Gastroesophageal sphincter (tissue), 4 donors: ENCODE data around the gene MEF2D. TPM values are rescaled to one million over a fixed set of nuclear protein-coding genes. Genes with fewer than 3 reads are reported as not detected.

ENCODE experiments used
- ATAC-seq: fragments of 150-250 bp; one replicate; pipeline ENCODE4 v1.9.1; 2016; ENCODE audit warnings: mild to moderate bottlenecking, moderate library complexity
- H3K27ac ChIP-seq, 4 donors: fragments of 200-600 bp; sonication (generic) in 3 of 4; 1 replicate in 3 of 4; 2 replicates in 1 of 4; pipeline ENCODE4 v1.5.1; 2016 to 2019
- H3K27me3 ChIP-seq: fragments of 200-600 bp; sonication (generic); one replicate; pipeline ENCODE4 v1.5.1; 2019
- H3K36me3 ChIP-seq, 2 donors: fragments of 200-600 bp; sonication (generic); one replicate each; pipeline ENCODE4 v1.5.1; 2019; ENCODE audit warnings: control low read depth in 1 of 2
- H3K4me1 ChIP-seq, 3 donors: fragments of 200-600 bp; sonication (generic); 1 replicate in 2 of 3; 2 replicates in 1 of 3; pipeline ENCODE4 v1.5.1; 2016 to 2019; ENCODE audit warnings: control low read depth in 2 of 3
- H3K4me3 ChIP-seq, 2 donors: fragments of 200-600 bp; sonication (generic); one replicate each; pipeline ENCODE4 v1.5.1; 2019; ENCODE audit warnings: mild to moderate bottlenecking in 1 of 2, moderate library complexity in 1 of 2
- H3K9me3 ChIP-seq, 3 donors: fragments of 200-600 bp; sonication (generic); one replicate each; pipeline ENCODE4 v1.5.1; 2017 to 2019; ENCODE audit warnings: control low read depth in 2 of 3
- EP300 ChIP-seq: sonication (generic); formaldehyde crosslinking; IDR thresholded peaks from one replicate; pipeline ENCODE4 v1.6.1; 2017; ENCODE audit warnings: antibody characterized with exemption, mild to moderate bottlenecking
- POLR2A ChIP-seq, 2 donors: fragments of 450-650 bp; IDR thresholded peaks; one replicate each; pipeline ENCODE4 v1.6.1; 2017; ENCODE audit warnings: antibody characterized with exemption in 2 of 2, mild to moderate bottlenecking in 2 of 2, moderate library complexity in 1 of 2
- POLR2AphosphoS5 ChIP-seq: sonication (generic); formaldehyde crosslinking; IDR thresholded peaks from one replicate; pipeline ENCODE4 v1.6.1; 2017; ENCODE audit warnings: antibody characterized with exemption
- WGBS, 2 donors: methylation state at CpG; one replicate each; pipeline ENCODE4 v1.1.5; 2018; ENCODE audit warnings: low coverage in 1 of 2; 5-methylcytosine and 5-hydroxymethylcytosine counted together
- total RNA-seq, 4 donors: library from RNA; depleted of rRNA; stranded (reverse); fragments of >200 nt; gene quantifications; one replicate each; pipeline ENCODE4 v1.1.0, GENCODE V29; 2016
- TF ChIP-seq, protein P1 (sequence below), 4 experiments: fragments of 200-600 bp in 2 of 4; fragments of 450-650 bp in 2 of 4; sonication (generic) in 1 of 4; IDR thresholded peaks; one replicate each; pipeline ENCODE4 v1.5.1; 2017 to 2019; ENCODE audit warnings: antibody characterized with exemption in 4 of 4, mild to moderate bottlenecking in 2 of 4, moderate library complexity in 2 of 4

The MEF2D gene
- total RNA-seq, 4 donors from 2014 or later: 49.0 to 94.3 (median 67.1) TPM

DNA sequence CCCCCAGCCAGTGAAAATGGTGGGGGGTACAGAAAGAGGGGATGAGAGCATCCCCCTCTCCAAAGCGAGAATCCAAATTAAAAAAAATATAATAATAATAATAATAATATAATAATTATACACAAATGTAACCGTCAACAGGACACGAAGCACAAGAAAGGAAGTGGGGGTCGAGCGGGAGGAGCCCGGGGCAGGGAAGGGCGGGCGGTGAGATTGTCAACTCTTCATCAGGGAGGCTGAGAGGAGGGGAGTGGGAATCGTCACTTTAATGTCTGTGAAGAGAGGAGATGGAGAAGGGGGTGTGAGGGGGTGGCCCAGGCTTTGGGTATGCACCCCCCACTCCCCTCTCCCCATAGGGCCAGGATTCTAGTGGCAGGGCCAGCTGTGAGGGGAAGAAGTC is 33.2 kb downstream of the MEF2D start:
- Histone ChIP-seq H3K4me3 (no peak overlapping the region), H3K36me3 (peaks cover 4 to 81% of the 10 kb centered on the region in 2 donors), H3K27me3 (no peaks in the 10 kb centered on the region), H3K27ac (peak overlapping the region in 3 of 4 donors; percentile 77 to 100 (median 80)), H3K4me1 (peaks cover 9 to 90% (median 39%) of the 10 kb centered on the region in 3 donors), H3K9me3 (no peaks in the 10 kb centered on the region)
- 20 to 71% methylated on average over 1 to 8 of the region's 9 CpGs for WGBS, 2 donors
- TF ChIP-seq POLR2AphosphoS5 (no peak), EP300 (no peak), POLR2A (IDR thresholded peaks at IDR 0.05) (no peak)
- TF ChIP-seq, protein P1, sequence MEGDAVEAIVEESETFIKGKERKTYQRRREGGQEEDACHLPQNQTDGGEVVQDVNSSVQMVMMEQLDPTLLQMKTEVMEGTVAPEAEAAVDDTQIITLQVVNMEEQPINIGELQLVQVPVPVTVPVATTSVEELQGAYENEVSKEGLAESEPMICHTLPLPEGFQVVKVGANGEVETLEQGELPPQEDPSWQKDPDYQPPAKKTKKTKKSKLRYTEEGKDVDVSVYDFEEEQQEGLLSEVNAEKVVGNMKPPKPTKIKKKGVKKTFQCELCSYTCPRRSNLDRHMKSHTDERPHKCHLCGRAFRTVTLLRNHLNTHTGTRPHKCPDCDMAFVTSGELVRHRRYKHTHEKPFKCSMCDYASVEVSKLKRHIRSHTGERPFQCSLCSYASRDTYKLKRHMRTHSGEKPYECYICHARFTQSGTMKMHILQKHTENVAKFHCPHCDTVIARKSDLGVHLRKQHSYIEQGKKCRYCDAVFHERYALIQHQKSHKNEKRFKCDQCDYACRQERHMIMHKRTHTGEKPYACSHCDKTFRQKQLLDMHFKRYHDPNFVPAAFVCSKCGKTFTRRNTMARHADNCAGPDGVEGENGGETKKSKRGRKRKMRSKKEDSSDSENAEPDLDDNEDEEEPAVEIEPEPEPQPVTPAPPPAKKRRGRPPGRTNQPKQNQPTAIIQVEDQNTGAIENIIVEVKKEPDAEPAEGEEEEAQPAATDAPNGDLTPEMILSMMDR (IDR thresholded peaks at IDR 0.05): no peak
- no peak for ATAC-seq

DNA sequence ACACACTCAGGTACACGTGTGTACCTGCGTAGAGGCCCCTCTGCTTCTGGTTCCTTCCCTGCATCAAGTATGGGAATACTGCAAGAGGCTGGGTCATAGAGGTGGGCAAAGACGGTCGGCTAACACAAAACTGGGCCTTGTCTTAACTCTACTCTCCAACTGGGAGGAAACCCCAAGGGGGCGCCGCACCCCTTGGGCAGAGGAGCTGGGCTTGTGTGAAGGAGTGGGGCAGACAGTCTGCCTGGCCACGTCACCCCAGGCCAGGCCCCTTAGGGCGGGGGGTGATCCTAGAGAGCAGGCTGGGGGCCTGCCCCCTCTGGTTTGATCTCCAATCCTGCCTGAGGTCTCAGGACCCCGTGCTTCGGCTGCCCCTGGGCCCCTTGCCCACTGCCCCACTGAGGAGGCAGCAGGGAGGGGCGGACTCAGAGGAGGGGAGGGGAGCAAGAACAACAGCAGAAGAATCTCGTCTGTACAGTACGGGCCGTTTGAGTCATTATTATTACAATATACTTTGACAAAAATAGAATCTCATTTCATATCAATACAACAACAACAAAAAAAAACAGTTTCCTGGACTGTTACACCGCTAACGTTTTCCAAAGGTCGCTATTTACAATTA is 34.7 kb downstream of the MEF2D start:
- WGBS, 2 donors: 31 to 39% methylated on average over 5 to 10 of the region's 17 CpGs
- Histone ChIP-seq H3K4me3 (no peak overlapping the region), H3K27me3 (no peaks in the 10 kb centered on the region), H3K36me3 (peaks cover 4 to 66% of the 10 kb centered on the region in 2 donors), H3K4me1 (peaks cover 9 to 80% (median 39%) of the 10 kb centered on the region in 3 donors), H3K27ac (peak overlapping the region; percentile 32 to 100 (median 84)), H3K9me3 (no peaks in the 10 kb centered on the region)
- TF ChIP-seq, protein P1 (IDR thresholded peaks at IDR 0.05): peak in 1 of 4 experiments; percentile 32
- no peak for TF ChIP-seq POLR2A (IDR thresholded peaks at IDR 0.05)
- no peak for ATAC-seq

DNA sequence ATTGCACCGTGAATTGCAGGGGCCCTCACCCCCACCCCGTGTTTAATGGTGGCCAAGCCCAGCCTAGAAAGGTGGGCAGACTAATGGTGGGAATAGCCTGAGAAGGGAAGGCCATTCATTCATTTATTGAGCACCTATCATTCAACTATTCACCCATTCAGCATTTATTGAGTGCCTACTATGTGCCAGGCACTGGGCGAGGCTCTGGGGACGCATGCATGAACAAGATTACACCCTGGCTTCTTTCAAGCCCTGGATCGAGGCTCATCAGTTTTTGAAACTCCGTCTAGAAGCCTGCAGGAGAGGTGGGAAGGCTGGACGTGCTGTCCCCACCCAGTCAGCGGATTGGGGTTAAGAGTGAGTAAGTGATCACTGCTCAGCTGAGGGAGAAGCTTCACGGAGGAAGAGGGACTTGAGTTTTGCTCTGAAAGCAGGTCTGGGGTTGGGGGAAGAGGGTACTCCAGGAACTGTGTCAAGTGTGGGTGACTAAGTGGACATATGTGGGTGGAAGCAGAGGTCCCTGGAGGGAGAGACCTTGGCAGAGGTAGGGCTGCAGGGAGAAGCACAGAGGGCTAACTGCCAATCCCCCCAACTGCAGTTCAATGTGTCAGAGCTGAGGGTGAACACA is 35.6 kb downstream of the MEF2D start:
- peak overlapping the region; percentile 76 to 100 (median 84) for H3K27ac ChIP-seq
- peaks cover 4 to 57% of the 10 kb centered on the region in 2 donors for H3K36me3 ChIP-seq
- no peaks in the 10 kb centered on the region for H3K27me3 ChIP-seq
- TF ChIP-seq, protein P1 (IDR thresholded peaks at IDR 0.05): no peak
- TF ChIP-seq POLR2A (IDR thresholded peaks at IDR 0.05): no peak
- no peak for TF ChIP-seq POLR2AphosphoS5
- TF ChIP-seq EP300: no peak
- peaks cover 9 to 75% (median 39%) of the 10 kb centered on the region in 3 donors for H3K4me1 ChIP-seq
- 49% methylated on average over 6 of the region's 9 CpGs; no CpG with 5 or more reads in 1 of the 2 donors for WGBS, 2 donors
- H3K9me3 ChIP-seq: no peaks in the 10 kb centered on the region
- ATAC-seq: no peak
- H3K4me3 ChIP-seq: no peak overlapping the region

DNA sequence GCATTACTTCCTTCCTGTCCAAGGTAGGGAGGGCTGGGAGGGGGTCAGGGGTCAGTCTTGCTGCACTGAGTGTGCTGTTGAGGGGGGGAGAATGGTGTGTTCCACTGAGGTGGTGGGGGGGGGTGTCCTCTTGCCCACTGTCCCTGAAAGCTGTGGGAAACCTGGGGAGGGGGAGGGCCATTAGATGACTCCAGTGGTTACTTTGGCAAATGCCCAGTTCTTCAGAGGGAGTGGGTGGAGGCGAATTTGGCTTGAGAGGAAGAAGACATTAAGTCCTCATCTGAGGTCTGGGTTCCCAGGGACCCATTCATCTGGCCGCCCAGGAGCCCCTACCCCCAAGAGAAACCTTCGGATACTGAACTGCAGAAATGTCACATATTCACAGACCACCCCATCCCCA is 36.2 kb downstream of the MEF2D start:
- Histone ChIP-seq H3K4me3 (no peak overlapping the region), H3K27me3 (no peaks in the 10 kb centered on the region), H3K4me1 (peaks cover 9 to 69% (median 39%) of the 10 kb centered on the region in 3 donors), H3K9me3 (no peaks in the 10 kb centered on the region), H3K27ac (peak overlapping the region; percentile 76 to 100 (median 84)), H3K36me3 (peaks cover 4 to 51% of the 10 kb centered on the region in 2 donors)
- TF ChIP-seq, protein P1 (IDR thresholded peaks at IDR 0.05): no peak
- TF ChIP-seq POLR2AphosphoS5 (no peak), EP300 (no peak), POLR2A (IDR thresholded peaks at IDR 0.05) (no peak)
- WGBS, 2 donors: 33 to 40% methylated on average over 1 to 3 of the region's 3 CpGs
- peak; percentile 1 for ATAC-seq
